Forelimb muscle (tissue), 1 donor: ENCODE measurements around the gene B3GALNT2. TPM values are rescaled to one million over a fixed set of nuclear protein-coding genes. Genes with fewer than 3 reads are reported as not detected.
"Not testable (repeated sequence)": the region's sequence is repeated elsewhere in the genome, so short reads cannot be mapped to it uniquely, and the experiment has no call there.

Experiments
- DNase-seq: peaks from one replicate; pipeline ENCODE4 v3.0.0-alpha.2; 2013; ENCODE audit warnings: low read depth
- polyA plus RNA-seq: library from polyadenylated mRNA; unstranded; fragments of 120-200 nt; gene quantifications from one replicate; pipeline ENCODE4 v1.2.1, GENCODE V29; 2013; ENCODE audit not compliant: insufficient read length

Gene B3GALNT2
- polyA plus RNA-seq, 1 donor = 30.9 TPM

DNA sequence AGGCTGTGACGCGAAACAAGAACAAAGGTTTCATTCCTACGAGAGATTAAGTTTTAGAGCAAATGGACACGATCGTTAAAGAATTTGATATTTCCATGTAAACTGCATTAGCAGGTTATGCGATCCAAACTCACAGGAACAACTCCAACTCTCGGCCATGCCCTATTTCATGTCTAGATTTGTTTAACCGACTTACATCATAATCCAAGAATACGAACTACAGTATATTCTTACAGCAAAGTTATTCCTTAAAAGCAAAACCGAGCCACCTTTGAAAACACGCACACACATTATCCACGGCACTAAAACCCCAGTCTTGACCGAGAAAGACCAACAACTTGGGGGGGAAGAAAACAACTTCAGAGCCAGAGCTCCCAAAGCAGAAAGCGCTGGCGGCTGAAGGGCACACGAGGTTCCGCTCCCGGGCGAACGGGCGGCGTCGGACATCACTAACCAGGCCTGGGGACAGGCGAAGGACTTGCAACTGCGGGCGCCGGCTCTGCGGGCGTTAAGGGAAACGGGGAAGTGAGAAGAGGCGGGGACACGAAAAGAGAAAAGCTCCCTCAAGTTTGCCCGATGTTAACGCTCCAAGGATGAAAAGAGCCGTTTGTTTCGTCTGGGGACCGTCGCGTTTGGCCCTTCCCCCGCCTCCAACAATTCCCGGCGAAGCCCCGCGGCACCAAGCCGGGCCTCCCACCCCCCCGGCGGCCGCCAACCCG is 690 bp downstream of the B3GALNT2 start:
- no peak for DNase-seq

GRCh38 chr1:235502601-235503402 is 1.4 kb downstream of the B3GALNT2 start:
- no peak for DNase-seq

DNA sequence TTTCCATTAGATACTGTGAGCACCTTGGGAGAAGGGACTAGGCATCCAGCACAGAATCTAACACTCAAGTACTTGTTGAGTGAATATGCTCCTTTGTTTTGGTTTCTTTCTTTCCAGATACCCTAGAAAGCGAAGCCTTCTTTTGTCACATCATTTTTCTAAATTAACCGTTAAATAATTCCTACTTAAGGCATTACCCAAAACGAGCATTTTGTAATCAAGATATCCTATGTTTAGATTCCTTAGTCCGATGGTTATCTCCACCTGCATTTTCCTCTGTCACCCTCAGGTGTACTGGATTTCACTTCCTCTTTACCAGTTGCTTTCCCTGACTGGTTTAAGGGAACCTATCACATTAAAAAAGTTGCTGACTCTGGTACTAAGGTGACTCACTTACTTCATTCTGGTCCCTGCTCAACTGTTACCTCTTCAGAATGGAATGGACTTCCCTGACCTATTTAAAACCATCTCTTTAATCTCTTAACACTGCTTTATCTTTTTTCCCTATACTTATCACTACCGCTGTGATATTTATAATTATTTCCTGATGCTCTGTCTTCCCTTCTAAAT is 3.2 kb downstream of the B3GALNT2 start:
- no peak for DNase-seq

DNA sequence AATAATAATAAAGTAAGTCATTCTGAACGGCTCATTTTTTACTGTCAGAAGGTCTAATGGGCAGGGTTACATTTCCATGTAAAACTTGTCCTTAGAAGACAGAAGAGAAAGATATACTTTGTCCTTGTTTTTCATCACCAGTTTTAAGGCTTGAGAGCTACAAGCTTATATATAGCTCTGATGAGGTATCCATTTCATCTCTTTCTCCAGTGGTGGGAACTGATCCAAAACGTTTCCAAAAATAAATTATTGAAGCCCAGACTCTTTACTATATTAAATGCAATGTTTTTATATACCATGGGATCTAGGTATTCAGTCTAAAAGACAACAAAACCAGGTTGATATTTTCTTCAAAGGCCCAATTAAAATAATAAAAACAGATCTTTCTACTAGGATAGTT is 8.7 kb downstream of the B3GALNT2 start:
- no peak for DNase-seq

- DNase-seq = no peak
Observed at GRCh38 chr1:235495030-235495429, 9.2 kb downstream of the B3GALNT2 start.

- no peak for DNase-seq
Observed at GRCh38 chr1:235494531-235494930, 9.7 kb downstream of the B3GALNT2 start.

DNA sequence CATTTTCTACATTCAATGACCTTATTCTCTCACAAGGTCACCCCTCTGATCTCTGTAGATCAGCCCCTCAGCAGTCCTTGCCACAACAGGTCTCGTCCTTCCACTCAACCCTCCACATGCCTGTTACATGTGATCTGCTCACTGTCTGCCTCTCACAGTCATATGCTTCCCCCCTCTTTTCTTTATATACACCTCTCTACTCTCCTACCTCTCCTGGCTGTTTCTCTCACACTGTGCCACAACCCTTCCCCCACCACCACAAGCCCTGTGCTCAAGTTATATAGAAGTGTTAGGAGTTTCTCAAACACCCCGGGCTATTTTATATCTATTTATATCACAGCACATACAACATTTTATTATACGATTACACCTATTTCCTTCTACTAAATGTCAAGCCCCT is 12.6 kb downstream of the B3GALNT2 start:
- no peak for DNase-seq

- no peak for DNase-seq
Observed at GRCh38 chr1:235486321-235486720, 17.9 kb downstream of the B3GALNT2 start.

GRCh38 chr1:235485558-235485957 is 18.7 kb downstream of the B3GALNT2 start:
- DNase-seq = no peak

GRCh38 chr1:235483090-235483489 is 21.2 kb downstream of the B3GALNT2 start:
- no peak for DNase-seq

DNA sequence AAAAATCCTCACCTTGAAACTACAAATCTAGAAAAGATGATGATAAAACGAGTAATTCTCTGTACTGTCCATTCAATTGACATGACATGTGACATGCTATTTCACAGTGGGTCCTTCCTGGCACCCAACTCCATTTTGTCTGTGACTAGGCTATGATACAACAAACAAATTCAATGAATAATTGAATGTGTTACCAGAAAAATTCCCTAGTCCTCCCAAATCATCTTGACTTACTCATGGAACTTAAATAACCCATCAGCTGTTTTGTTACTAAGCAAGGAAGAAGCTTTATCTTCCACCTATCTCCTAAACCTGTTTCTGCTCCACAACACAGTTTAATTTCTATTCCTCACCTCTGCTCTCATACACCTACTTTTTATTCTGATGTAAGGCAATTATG is 30.4 kb downstream of the B3GALNT2 start:
- no peak for DNase-seq

DNA sequence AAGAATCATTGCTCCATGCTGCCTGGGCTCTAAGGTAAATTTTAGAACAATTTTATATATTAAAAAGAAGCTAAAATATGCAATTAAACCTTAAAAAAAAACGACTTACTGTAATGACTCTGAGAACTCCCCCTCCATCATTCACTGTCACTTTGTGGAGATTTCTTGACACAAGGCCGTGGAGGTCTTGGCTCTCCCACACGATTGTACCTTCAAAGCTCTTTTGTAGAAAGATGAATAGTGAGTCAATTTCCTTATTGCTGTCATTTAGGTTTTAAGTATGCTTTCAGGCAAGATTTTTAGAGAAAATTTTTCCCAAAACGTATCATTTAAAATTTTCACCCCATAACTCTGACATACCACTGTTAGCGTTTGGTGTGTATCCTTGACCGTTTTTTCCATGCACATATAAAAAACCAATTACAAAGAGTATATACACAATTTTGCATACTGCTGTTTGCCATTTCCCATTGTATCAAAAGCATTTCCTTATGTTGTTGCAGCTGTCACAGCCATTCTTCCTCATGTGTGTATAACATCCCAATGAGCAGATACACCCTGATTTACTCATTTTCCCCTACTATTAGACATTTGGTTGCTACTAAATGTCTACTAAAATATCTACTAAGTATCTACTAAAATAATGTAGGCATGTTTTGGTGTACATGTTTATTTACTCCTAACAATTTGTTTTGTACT is 33.4 kb downstream of the B3GALNT2 start:
- DNase-seq = no peak

GRCh38 chr1:235469897-235470296 is 34.4 kb downstream of the B3GALNT2 start:
- DNase-seq = not testable (repeated sequence)

GRCh38 chr1:235468970-235469369 is 35.3 kb downstream of the B3GALNT2 start:
- DNase-seq = no peak

DNA sequence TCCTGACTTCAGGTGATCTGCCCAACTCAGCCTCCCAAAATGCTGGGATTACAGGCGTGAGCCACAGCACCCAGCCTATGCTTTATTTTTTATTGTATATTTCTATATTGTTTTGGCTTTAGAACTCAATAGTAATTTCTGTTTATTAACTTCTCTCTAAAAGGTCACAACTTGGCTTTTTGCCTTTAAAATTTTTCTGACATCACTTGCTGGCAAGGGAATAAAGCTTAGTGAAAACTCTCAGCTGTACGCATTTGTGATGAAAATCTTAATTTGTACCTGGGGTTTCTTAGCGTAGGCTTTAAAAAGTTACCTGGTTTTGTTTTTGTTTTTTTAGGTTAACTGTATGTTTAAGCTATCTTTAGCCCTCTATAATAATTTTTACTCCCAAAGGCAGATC is 36.2 kb downstream of the B3GALNT2 start:
- DNase-seq = no peak

GRCh38 chr1:235465066-235465465 is 39.2 kb downstream of the B3GALNT2 start:
- DNase-seq = no peak

DNA sequence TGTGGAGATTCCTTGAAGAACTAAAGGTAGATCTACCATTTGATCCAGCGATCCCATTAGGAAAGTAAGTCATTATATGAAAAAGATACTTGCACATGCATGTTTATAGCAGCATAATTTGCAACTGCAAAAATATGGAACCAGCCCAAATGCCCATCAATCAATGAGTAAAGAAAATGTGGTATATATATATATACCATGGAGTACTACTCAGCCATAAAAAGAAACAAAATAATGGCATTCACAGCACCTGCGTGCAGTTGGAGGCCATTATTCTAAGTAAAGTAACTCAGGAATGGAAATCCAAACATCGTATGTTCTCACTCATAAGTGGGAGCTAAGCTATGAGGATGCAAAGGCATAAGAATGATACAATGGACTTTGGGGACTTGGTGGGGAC is 41.4 kb downstream of the B3GALNT2 start:
- not testable (repeated sequence) for DNase-seq

GRCh38 chr1:235461954-235462353 is 42.3 kb downstream of the B3GALNT2 start:
- DNase-seq = no peak

- DNase-seq = no peak
Observed at GRCh38 chr1:235460770-235461169, 43.5 kb downstream of the B3GALNT2 start.

DNA sequence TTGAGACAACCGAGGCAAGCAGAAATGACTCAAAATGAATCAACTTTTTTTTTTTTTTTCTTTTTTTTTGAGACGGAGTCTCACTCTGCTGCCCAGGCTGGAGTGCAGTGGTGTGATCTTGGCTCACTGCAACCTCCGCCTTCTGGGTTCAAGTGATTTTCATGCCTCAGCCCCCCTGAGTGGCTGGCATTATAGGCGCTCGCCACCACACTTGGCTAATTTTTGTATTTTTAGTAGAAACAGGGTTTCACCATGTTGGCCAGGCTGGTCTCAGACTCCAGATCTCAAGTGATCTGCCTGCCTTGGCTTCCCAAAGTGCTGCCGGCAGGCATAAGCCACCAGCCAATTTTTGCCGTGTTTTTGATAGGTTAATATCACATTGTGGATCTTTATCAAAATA is 46.4 kb downstream of the B3GALNT2 start:
- not testable (repeated sequence) for DNase-seq

GRCh38 chr1:235455823-235456222 is 48.4 kb downstream of the B3GALNT2 start:
- DNase-seq = no peak

DNA sequence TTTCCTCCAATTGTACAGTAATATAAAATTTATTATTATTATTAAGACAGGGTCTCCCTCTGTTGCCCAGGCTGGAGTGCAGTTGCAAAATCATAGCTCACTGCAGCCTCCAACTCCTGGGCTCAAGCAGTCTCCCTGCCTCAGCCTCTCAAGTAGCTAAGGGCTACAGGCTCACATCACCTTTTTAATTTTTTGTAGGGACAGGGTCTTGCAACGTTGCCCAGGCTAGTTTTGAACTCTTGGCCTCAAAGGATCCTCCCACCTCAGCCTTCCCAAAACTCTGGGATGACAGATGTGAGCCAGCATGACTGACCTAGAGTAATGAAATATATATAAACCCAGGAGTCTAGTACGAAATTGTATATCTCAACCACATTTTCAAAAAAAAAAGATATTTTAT is 49.2 kb downstream of the B3GALNT2 start:
- DNase-seq = no peak
